ENCODE measurements around the gene NACA2. TPM values are rescaled to one million over a fixed set of nuclear protein-coding genes. Genes with fewer than 3 reads are reported as not detected.
"Not testable (repeated sequence)": the region's sequence is repeated elsewhere in the genome, so short reads cannot be mapped to it uniquely, and the experiment has no call there.

NACA2 gene
- total RNA-seq, 1 donor from 2014 or later, result not detected

GRCh38 chr17:61589990-61590389 is 1.0 kb downstream of the NACA2 start:
- H3K27ac Mint-ChIP-seq, result no peak overlapping the region
- ChIA-PET CTCF (interaction anchor here (0.6 kb wide), 1 partner anchor 11 kb away, joined by 3 read pairs; no protein-coding TSS in a partner anchor), POLR2A (no interaction called here)

GRCh38 chr17:61587807-61588660 is 3.0 kb downstream of the NACA2 start:
- TF ChIP-seq CTCF (IDR thresholded peaks at IDR 0.05), result no peak
- Mint-ChIP-seq H3K36me3 (ENCODE audit: low read depth) (no peaks in the 10 kb centered on the region), H3K4me3 (no peak overlapping the region), H3K9me3 (no peaks in the 10 kb centered on the region), H3K27me3 (peaks cover 5% of the 10 kb centered on the region), H3K27ac (no peak overlapping the region), H3K4me1 (peaks cover 6% of the 10 kb centered on the region)
- CTCF ChIA-PET, result no interaction called here
- DNase-seq (no peak), ATAC-seq (ENCODE audit: low read depth) (no peak)
- intact Hi-C loops (cut with micrococcal nuclease), result no loop called here
- POLR2A ChIA-PET, result no interaction called here

More at GRCh38 chr17:61589990-61590389, 1.0 kb downstream of the NACA2 start:
- intact Hi-C loops (cut with micrococcal nuclease), result no loop called here
- Mint-ChIP-seq H3K4me1 (peaks cover 6% of the 10 kb centered on the region), H3K4me3 (no peak overlapping the region), H3K27me3 (peaks cover 11% of the 10 kb centered on the region), H3K9me3 (no peaks in the 10 kb centered on the region), H3K36me3 (ENCODE audit: low read depth) (no peaks in the 10 kb centered on the region)
- no peak for DNase-seq
- no peak for ATAC-seq (ENCODE audit: low read depth)
- no peak for TF ChIP-seq CTCF (IDR thresholded peaks at IDR 0.05)

GRCh38 chr17:61587242-61587641 is 3.8 kb downstream of the NACA2 start:
- no peak for DNase-seq
- TF ChIP-seq CTCF (IDR thresholded peaks at IDR 0.05), result no peak
- CTCF ChIA-PET, result no interaction called here
- POLR2A ChIA-PET, result no interaction called here
- Mint-ChIP-seq H3K9me3 (no peaks in the 10 kb centered on the region), H3K27ac (no peak overlapping the region), H3K36me3 (ENCODE audit: low read depth) (no peaks in the 10 kb centered on the region), H3K4me3 (no peak overlapping the region), H3K27me3 (peaks cover 5% of the 10 kb centered on the region), H3K4me1 (peaks cover 6% of the 10 kb centered on the region)
- intact Hi-C loops (cut with micrococcal nuclease), result no loop called here
- ATAC-seq (ENCODE audit: low read depth), result no peak

GRCh38 chr17:61586622-61587021 is 4.4 kb downstream of the NACA2 start:
- H3K36me3 Mint-ChIP-seq (ENCODE audit: low read depth); ATAC-seq (ENCODE audit: low read depth); H3K4me1 Mint-ChIP-seq; intact Hi-C loops (cut with micrococcal nuclease); H3K27ac Mint-ChIP-seq; H3K4me3 Mint-ChIP-seq; POLR2A ChIA-PET; H3K27me3 Mint-ChIP-seq; DNase-seq; CTCF ChIA-PET; H3K9me3 Mint-ChIP-seq: not testable (repeated sequence)

- Mint-ChIP-seq H3K9me3 (no peaks in the 10 kb centered on the region), H3K36me3 (ENCODE audit: low read depth) (no peaks in the 10 kb centered on the region), H3K27ac (no peak overlapping the region), H3K4me1 (peaks cover 6% of the 10 kb centered on the region), H3K4me3 (no peak overlapping the region), H3K27me3 (peaks cover 8% of the 10 kb centered on the region)
- TF ChIP-seq CTCF (IDR thresholded peaks at IDR 0.05), result no peak
- POLR2A ChIA-PET, result interaction anchor here (0.5 kb wide), 1 partner anchor 277 kb away, joined by 6 read pairs; the partner anchor contains the start of gene BRIP1
- CTCF ChIA-PET, result no interaction called here
- ATAC-seq (ENCODE audit: low read depth) (no peak), DNase-seq (no peak)
- intact Hi-C loops (cut with micrococcal nuclease), result no loop called here
Measured at GRCh38 chr17:61586031-61586566, 4.9 kb downstream of the NACA2 start.

All from activated B cell treated with CpG ODN at 0.5 μM for 24 hours (primary cell).